ENCODE measurements around the gene TNFAIP2.

DNA sequence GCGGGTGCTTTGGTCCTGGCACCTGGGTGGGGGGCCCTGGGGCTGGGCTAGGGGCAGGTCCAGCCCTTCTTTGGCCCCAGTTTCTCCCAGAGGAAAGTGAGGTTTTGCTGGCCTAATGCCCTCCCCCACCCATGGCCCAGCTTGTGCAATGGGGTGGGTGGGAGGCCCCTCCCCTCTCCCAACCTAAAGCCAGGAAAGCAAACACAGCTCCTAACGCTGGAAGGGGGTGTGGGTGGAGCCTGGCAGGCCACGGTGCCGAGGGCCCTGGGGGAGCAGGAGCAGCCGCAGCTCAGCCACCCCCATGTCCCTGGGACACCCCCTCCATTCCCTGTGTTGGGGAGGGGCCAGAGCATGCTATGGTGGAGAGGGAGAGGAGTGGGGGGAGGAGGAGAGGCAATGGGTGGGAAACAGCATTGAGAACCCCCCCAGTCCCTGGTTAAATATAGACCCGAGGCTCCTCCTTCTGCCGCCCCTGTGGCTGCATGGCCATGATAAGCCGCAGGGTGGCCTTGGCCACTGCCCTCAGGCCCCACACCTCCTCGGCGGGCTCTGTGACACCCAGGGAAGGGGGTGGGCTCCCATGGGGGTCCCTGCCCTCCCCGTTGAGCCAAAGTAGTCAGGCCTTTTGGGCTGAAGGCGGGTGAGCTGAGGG is 24.1 kb upstream of the TNFAIP2 start:
- TF ChIP-seq POLR2A (IDR thresholded peaks at IDR 0.05) = peak; percentile 64
- TF ChIP-seq, protein P1, sequence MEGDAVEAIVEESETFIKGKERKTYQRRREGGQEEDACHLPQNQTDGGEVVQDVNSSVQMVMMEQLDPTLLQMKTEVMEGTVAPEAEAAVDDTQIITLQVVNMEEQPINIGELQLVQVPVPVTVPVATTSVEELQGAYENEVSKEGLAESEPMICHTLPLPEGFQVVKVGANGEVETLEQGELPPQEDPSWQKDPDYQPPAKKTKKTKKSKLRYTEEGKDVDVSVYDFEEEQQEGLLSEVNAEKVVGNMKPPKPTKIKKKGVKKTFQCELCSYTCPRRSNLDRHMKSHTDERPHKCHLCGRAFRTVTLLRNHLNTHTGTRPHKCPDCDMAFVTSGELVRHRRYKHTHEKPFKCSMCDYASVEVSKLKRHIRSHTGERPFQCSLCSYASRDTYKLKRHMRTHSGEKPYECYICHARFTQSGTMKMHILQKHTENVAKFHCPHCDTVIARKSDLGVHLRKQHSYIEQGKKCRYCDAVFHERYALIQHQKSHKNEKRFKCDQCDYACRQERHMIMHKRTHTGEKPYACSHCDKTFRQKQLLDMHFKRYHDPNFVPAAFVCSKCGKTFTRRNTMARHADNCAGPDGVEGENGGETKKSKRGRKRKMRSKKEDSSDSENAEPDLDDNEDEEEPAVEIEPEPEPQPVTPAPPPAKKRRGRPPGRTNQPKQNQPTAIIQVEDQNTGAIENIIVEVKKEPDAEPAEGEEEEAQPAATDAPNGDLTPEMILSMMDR (IDR thresholded peaks at IDR 0.05) = peak; percentile 4 to 51 (median 18)

Data from right lobe of liver (tissue), 4 donors.